HG02642 (cell line): ENCODE measurements around the gene HMGCR.

Source experiments
- ATAC-seq: cut with Tn5 transposase; IDR thresholded peaks from one replicate; pipeline ENCODE4 v1.9.1; 2021; ENCODE audit warnings: mild to moderate bottlenecking; ENCODE audit not compliant: unreplicated experiment, poor library complexity

The HMGCR gene

GRCh38 chr5:75374394-75374814 lies 37.4 kb downstream of the HMGCR start:
- no peak for ATAC-seq

- no peak for ATAC-seq
Measured at GRCh38 chr5:75375414-75375813, 38.4 kb downstream of the HMGCR start.

GRCh38 chr5:75380099-75380498 lies 43.1 kb downstream of the HMGCR start:
- ATAC-seq: no peak

GRCh38 chr5:75381456-75381855 lies 44.4 kb downstream of the HMGCR start:
- no peak for ATAC-seq

- ATAC-seq: no peak
Measured at GRCh38 chr5:75384218-75384617, 47.2 kb downstream of the HMGCR start.

- ATAC-seq: no peak
Measured at GRCh38 chr5:75387806-75388205, 50.8 kb downstream of the HMGCR start.

GRCh38 chr5:75389430-75389829 lies 52.4 kb downstream of the HMGCR start:
- no peak for ATAC-seq

GRCh38 chr5:75395277-75395676 lies 58.3 kb downstream of the HMGCR start:
- no peak for ATAC-seq

- no peak for ATAC-seq
Measured at GRCh38 chr5:75405296-75405695, 68.3 kb downstream of the HMGCR start.
